B cell (primary cell): ENCODE measurements around the gene MPDZ. TPM values are rescaled to one million over a fixed set of nuclear protein-coding genes. Genes with fewer than 3 reads are reported as not detected.
A peak's percentile ranks its signal among the peaks of the same experiment; 100 is the strongest.

Experiments
- ATAC-seq: fragments of 200-7000 bp; cut with Tn5 transposase; one replicate; pipeline ENCODE4 v1.10.0; 2021; ENCODE audit warnings: low read depth, mild to moderate bottlenecking, moderate number of reproducible peaks, moderate library complexity
- CTCF ChIA-PET: fragments of 350-600 bp; sonication (Branson Sonifier 250); formaldehyde crosslinking; loops from one replicate; lab custom pipeline; 2021; ENCODE audit warnings: antibody characterized with exemption, inconsistent platforms; lab: Charles Lee
- POLR2A ChIA-PET: fragments of 350-600 bp; sonication (Branson Sonifier 250); formaldehyde crosslinking; loops from one replicate; lab custom pipeline; 2021; ENCODE audit warnings: antibody characterized with exemption; lab: Charles Lee
- DNase-seq: peaks from one replicate; pipeline ENCODE4 v3.0.0; 2013
- H2AFZ ChIP-seq: 2 replicates; pipeline ENCODE4 v1.6.1; 2012; ENCODE audit warnings: mild to moderate bottlenecking, low read depth, low read length; ENCODE audit not compliant: insufficient read depth, poor library complexity, severe bottlenecking
- H3K27ac ChIP-seq, 2 donors: 1 replicate in 1 of 2; 2 replicates in 1 of 2; pipeline ENCODE4 v1.5.1; 2012 to 2013; ENCODE audit warnings: low read length in 2 of 2, mild to moderate bottlenecking in 2 of 2, moderate library complexity in 1 of 2
- H3K27me3 ChIP-seq, 4 experiments: fragments of 200-600 bp in 1 of 4; sonication (generic) in 1 of 4; replicated peaks in 1 of 4; 1 replicate in 2 of 4; 2 replicates in 2 of 4; pipeline versions ENCODE4 v1.6.1 to v1.7.0; 2013 to 2016; ENCODE audit warnings: low read length in 3 of 4, mild to moderate bottlenecking in 2 of 4, mixed read lengths in 1 of 4, moderate library complexity in 1 of 4; ENCODE audit not compliant: insufficient read depth in 4 of 4, control insufficient read depth in 3 of 4; ENCODE audit errors: control extremely low read depth in 1 of 4
- H3K36me3 ChIP-seq, 2 experiments: replicated peaks in 1 of 2; 1 replicate in 1 of 2; 2 replicates in 1 of 2; pipeline versions ENCODE4 v1.6.1 to v1.7.1; 2013; ENCODE audit warnings: low read length in 1 of 2; ENCODE audit not compliant: insufficient read depth in 2 of 2, control insufficient read depth in 1 of 2; ENCODE audit errors: control extremely low read depth in 1 of 2, extremely low read depth in 1 of 2
- H3K4me1 ChIP-seq, 2 donors: fragments of 200-600 bp in 1 of 2; sonication (generic) in 1 of 2; 1 replicate in 1 of 2; 2 replicates in 1 of 2; pipeline versions ENCODE4 v1.5.1 to v1.6.1; 2013 to 2017; ENCODE audit warnings: low read length in 2 of 2; ENCODE audit not compliant: control insufficient read depth in 2 of 2, insufficient read depth in 2 of 2
- H3K4me2 ChIP-seq: replicated peaks from 2 replicates; pipeline ENCODE3; 2012; ENCODE audit warnings: mild to moderate bottlenecking, low read depth, low read length; ENCODE audit not compliant: poor library complexity, severe bottlenecking
- H3K4me3 ChIP-seq, 5 experiments: fragments of 200-600 bp in 1 of 5; sonication (generic) in 1 of 5; 1 replicate in 3 of 5; 2 replicates in 2 of 5; pipeline versions ENCODE4 v1.5.1 to v1.7.0; 2011 to 2016; ENCODE audit warnings: low read length in 4 of 5, mild to moderate bottlenecking in 4 of 5, low read depth in 2 of 5, control low read depth in 1 of 5, moderate library complexity in 1 of 5; ENCODE audit not compliant: insufficient read depth in 1 of 5; ENCODE audit errors: control extremely low read depth in 1 of 5, extremely low read depth in 1 of 5
- H3K79me2 ChIP-seq: fragments of 200-600 bp; sonication (generic); one replicate; pipeline ENCODE4 v1.6.0; 2016; ENCODE audit warnings: low read length; ENCODE audit not compliant: control insufficient read depth, insufficient read depth
- H3K9ac ChIP-seq: fragments of 200-600 bp; sonication (generic); 2 replicates; pipeline ENCODE4 v1.6.1; 2017; ENCODE audit warnings: mild to moderate bottlenecking, low read length, moderate library complexity
- H3K9me3 ChIP-seq, 3 donors: one replicate each; pipeline versions ENCODE4 v1.6.1 to v1.7.1; 2013; ENCODE audit warnings: low read length in 2 of 3; ENCODE audit not compliant: control insufficient read depth in 2 of 3, insufficient read depth in 1 of 3; ENCODE audit errors: control extremely low read depth in 1 of 3
- H4K20me1 ChIP-seq: 2 replicates; pipeline ENCODE4 v1.6.0; 2012; ENCODE audit warnings: mild to moderate bottlenecking, low read length; ENCODE audit not compliant: insufficient read depth, control insufficient read depth, poor library complexity, severe bottlenecking
- H3K27ac Mint-ChIP-seq: one replicate; pipeline ENCODE4 v1.8.0; 2021; ENCODE audit warnings: mixed read lengths
- H3K27me3 Mint-ChIP-seq: one replicate; pipeline ENCODE4 v1.8.0; 2021; ENCODE audit warnings: mixed read lengths
- H3K4me1 Mint-ChIP-seq: one replicate; pipeline ENCODE4 v1.8.0; 2021; ENCODE audit warnings: mixed read lengths
- H3K4me3 Mint-ChIP-seq: one replicate; pipeline ENCODE4 v1.8.0; 2021; ENCODE audit warnings: mixed read lengths
- H3K9me3 Mint-ChIP-seq: one replicate; pipeline ENCODE4 v1.8.0; 2022; ENCODE audit warnings: mixed read lengths; ENCODE audit not compliant: insufficient read depth
- EZH2 ChIP-seq: IDR thresholded peaks from 2 replicates; pipeline ENCODE4 v1.6.1; 2012; ENCODE audit warnings: borderline replicate concordance, low read depth, mild to moderate bottlenecking, moderate library complexity, low read length; ENCODE audit not compliant: insufficient read depth, poor library complexity, severe bottlenecking
- WGBS: methylation state at CpG from one replicate; pipeline ENCODE4 v1.1.5; 2013; ENCODE audit warnings: missing lambda C conversion rate; ENCODE audit not compliant: insufficient coverage; 5-methylcytosine and 5-hydroxymethylcytosine counted together
- intact Hi-C: fragments of 100-400 bp; cut with micrococcal nuclease; formaldehyde crosslinking; loops from one replicate; pipeline ENCODE4 v1.10.0; 2022
- polyA plus RNA-seq: library from polyadenylated mRNA; depleted of rRNA; stranded (reverse); fragments of >200 nt; gene quantifications from 2 replicates; pipeline ENCODE4 v1.2.3, GENCODE V29; 2012
- total RNA-seq, 2 donors: library from RNA; stranded (reverse); fragments of 120-200 nt in 1 of 2; gene quantifications; 1 replicate in 1 of 2; 2 replicates in 1 of 2; pipeline versions ENCODE4 v1.2.3 to v1.2.4, GENCODE V29; 2013 to 2022
- TF ChIP-seq, protein P1 (sequence below): fragments of 200-600 bp; IDR thresholded peaks from one replicate; pipeline ENCODE4 v1.8.0; 2022; ENCODE audit warnings: antibody characterized with exemption, mild to moderate bottlenecking

MPDZ gene
- total and polyA plus RNA-seq, 2 donors (not counting 1 experiment from before 2014, with no cell fraction given): not detected

DNA sequence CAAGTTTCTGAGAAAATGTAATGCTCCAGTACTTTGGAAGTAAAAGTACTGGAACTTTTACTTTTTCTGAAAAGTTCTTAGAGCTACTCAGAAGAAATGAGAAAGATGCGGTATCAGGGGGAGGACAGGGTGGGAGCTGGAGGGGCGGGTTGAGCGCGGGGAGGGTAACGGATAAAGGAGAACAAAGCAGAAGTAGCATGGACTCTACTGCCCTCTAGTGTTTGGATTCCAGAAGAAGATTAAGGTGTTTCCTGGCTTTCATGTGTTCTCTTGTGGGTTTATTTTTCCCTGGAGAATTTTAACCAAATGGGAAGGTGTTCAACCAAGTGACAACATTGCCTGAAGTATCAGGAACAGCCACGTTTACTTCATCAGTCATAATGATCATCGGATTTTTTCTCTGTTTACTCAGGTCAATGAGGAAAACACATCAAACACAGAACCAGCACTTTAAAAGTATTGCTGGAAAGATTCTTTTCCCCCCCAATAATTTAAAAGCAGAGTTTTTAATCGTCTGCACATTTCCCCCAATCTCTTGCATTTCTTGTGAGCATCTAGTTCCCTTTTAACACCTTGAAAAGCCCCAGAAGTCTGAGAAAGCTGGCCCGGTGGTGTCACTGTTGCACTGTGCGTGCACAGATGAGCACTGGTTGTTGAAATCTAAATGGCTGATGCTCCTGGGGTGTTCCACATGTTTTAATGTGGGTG, 190.6 kb downstream of the MPDZ start:
- Histone ChIP-seq H3K79me2 (no peaks in the 10 kb centered on the region), H3K27ac (no peak overlapping the region), H3K36me3 (no peaks in the 10 kb centered on the region), H3K4me3 (no peak overlapping the region), H2AFZ (no peak overlapping the region), H3K4me1 (no peaks in the 10 kb centered on the region), H3K9me3 (peaks cover 0 to 4% (median 0%) of the 10 kb centered on the region in 3 donors), H3K27me3 (no peaks in the 10 kb centered on the region), H4K20me1 (no peaks in the 10 kb centered on the region), H3K9ac (no peak overlapping the region), H3K4me2 (no peak overlapping the region)
- no peak overlapping the region for H3K27ac Mint-ChIP-seq
- TF ChIP-seq, protein P1, sequence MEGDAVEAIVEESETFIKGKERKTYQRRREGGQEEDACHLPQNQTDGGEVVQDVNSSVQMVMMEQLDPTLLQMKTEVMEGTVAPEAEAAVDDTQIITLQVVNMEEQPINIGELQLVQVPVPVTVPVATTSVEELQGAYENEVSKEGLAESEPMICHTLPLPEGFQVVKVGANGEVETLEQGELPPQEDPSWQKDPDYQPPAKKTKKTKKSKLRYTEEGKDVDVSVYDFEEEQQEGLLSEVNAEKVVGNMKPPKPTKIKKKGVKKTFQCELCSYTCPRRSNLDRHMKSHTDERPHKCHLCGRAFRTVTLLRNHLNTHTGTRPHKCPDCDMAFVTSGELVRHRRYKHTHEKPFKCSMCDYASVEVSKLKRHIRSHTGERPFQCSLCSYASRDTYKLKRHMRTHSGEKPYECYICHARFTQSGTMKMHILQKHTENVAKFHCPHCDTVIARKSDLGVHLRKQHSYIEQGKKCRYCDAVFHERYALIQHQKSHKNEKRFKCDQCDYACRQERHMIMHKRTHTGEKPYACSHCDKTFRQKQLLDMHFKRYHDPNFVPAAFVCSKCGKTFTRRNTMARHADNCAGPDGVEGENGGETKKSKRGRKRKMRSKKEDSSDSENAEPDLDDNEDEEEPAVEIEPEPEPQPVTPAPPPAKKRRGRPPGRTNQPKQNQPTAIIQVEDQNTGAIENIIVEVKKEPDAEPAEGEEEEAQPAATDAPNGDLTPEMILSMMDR: peak; percentile 47
- TF ChIP-seq EZH2: no peak
- no peaks in the 10 kb centered on the region for H3K27me3 Mint-ChIP-seq
- intact Hi-C loops: loop anchor here (1.0 kb wide), 1 partner anchor 20 kb away; no protein-coding TSS in a partner anchor
- ChIA-PET POLR2A (no interaction called here), CTCF (no interaction called here)
- no peak overlapping the region for H3K4me3 Mint-ChIP-seq
- H3K9me3 Mint-ChIP-seq: no peaks in the 10 kb centered on the region
- WGBS: 5% methylated on average over 6 of the region's 10 CpGs
- DNase-seq (peak; percentile 2), ATAC-seq (no peak)
- H3K4me1 Mint-ChIP-seq: no peaks in the 10 kb centered on the region

DNA sequence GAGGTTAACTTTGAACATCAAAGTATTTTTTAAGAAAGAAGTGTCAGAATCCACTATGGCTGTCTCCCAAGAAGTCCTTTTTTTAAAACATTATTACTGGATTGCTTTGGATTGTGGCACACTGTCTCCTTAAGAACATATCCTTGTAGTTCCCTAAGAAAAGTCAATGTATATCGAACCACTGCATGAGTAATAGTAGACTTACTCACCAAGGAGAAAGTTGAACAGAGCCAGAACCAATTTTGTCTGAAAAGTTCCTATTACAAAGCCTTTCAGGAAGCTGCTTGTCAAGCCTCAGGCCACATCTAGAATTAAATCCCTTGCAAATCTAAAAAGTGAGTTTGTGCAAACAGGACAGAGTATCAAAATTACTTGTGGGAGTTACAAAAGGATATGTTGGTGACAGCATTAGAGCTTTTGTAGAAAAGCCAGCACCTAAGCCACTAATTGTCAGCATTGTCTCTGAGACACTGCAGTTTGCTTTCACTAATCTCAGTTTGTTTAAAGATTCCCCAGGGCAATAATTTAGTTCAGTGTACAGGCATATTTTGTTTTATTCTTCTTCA, 195.4 kb downstream of the MPDZ start:
- H3K9me3 Mint-ChIP-seq: no peaks in the 10 kb centered on the region
- ATAC-seq (no peak), DNase-seq (no peak)
- no peak overlapping the region for H3K27ac Mint-ChIP-seq
- ChIA-PET CTCF (no interaction called here), POLR2A (no interaction called here)
- no peak overlapping the region for H3K4me3 Mint-ChIP-seq
- H3K4me3 ChIP-seq: no peak overlapping the region
- H3K27ac ChIP-seq: no peak overlapping the region
- H3K4me1 ChIP-seq: no peaks in the 10 kb centered on the region
- H3K9me3 ChIP-seq: no peaks in the 10 kb centered on the region
- H3K9ac ChIP-seq: no peak overlapping the region
- WGBS: no CpG with 5 or more reads among the region's 1 CpG
- no peaks in the 10 kb centered on the region for H3K79me2 ChIP-seq
- TF ChIP-seq, protein P1: no peak
- TF ChIP-seq EZH2: no peak
- H3K4me1 Mint-ChIP-seq: no peaks in the 10 kb centered on the region
- no peaks in the 10 kb centered on the region for H4K20me1 ChIP-seq
- H2AFZ ChIP-seq: no peak overlapping the region
- no peaks in the 10 kb centered on the region for H3K36me3 ChIP-seq
- H3K4me2 ChIP-seq: no peak overlapping the region
- intact Hi-C loops: no loop called here
- no peaks in the 10 kb centered on the region for H3K27me3 ChIP-seq
- no peaks in the 10 kb centered on the region for H3K27me3 Mint-ChIP-seq
